Myometrial cell (primary cell): Measurements from ENCODE around the gene SCARB2. TPM values are rescaled to one million over a fixed set of nuclear protein-coding genes. Genes with fewer than 3 reads are reported as not detected.

ENCODE experiments used
- total RNA-seq: library from RNA; depleted of rRNA; stranded (reverse); fragments of >200 nt; gene quantifications from 2 replicates; pipeline ENCODE4 v1.2.3, GENCODE V29; 2015

SCARB2 gene, protein sequence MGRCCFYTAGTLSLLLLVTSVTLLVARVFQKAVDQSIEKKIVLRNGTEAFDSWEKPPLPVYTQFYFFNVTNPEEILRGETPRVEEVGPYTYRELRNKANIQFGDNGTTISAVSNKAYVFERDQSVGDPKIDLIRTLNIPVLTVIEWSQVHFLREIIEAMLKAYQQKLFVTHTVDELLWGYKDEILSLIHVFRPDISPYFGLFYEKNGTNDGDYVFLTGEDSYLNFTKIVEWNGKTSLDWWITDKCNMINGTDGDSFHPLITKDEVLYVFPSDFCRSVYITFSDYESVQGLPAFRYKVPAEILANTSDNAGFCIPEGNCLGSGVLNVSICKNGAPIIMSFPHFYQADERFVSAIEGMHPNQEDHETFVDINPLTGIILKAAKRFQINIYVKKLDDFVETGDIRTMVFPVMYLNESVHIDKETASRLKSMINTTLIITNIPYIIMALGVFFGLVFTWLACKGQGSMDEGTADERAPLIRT
- total RNA-seq, result 115 and 135 TPM in 2 replicates

GRCh38 chr4:76213415-76214176 lies at the start of gene SCARB2:
SCARB2 (minus strand) TSS chr4:76213824; CDS start chr4:76213543, 281 bp downstream.

GRCh38 chr4:76251441-76252270 lies 38.0 kb upstream of the SCARB2 start, which contains the start of gene FAM47E:
FAM47E (plus strand) TSS chr4:76251721; CDS start chr4:76251747, 26 bp downstream.

GRCh38 chr4:76148142-76148865 lies 65.3 kb downstream of the SCARB2 start, which contains the start of gene NUP54:
NUP54 (minus strand) TSS chr4:76148397; CDS start chr4:76148374, 23 bp downstream.

Other genes starting within 250 kb of the SCARB2 start
- gene SDAD1, start 222.9 kb downstream of the SCARB2 start, total RNA-seq, result 21.6 and 25.3 TPM in 2 replicates
- not detected in 2 replicates for gene CXCL9, start 206.3 kb downstream of the SCARB2 start, total RNA-seq
- gene CXCL10, start 190.3 kb downstream of the SCARB2 start, total RNA-seq, result not detected in 2 replicates
- gene CXCL11, start 177.8 kb downstream of the SCARB2 start, total RNA-seq, result not detected in 2 replicates
- gene ART3, start 139.1 kb downstream of the SCARB2 start, total RNA-seq, result not detected in 2 replicates
- 38.5 and 46.7 TPM in 2 replicates for gene NUP54, start 65.4 kb downstream of the SCARB2 start, total RNA-seq
- under 0.01 and 0.86 TPM in 2 replicates for gene FAM47E, start 37.9 kb upstream of the SCARB2 start, total RNA-seq
- gene STBD1, start 92.9 kb upstream of the SCARB2 start, total RNA-seq, result 3.7 and 4.3 TPM in 2 replicates
- not detected in 2 replicates for gene CCDC158, start 207.3 kb upstream of the SCARB2 start, total RNA-seq
- gene SHROOM3, start 221.4 kb upstream of the SCARB2 start, total RNA-seq, result 4.8 and 6.6 TPM in 2 replicates